AG04450 (cell line): ENCODE data around the gene SCARF1. TPM values are rescaled to one million over a fixed set of nuclear protein-coding genes. Genes with fewer than 3 reads are reported as not detected.
A peak's percentile ranks its signal among the peaks of the same experiment; 100 is the strongest.
"Not testable (repeated sequence)": the region's sequence is repeated elsewhere in the genome, so short reads cannot be mapped to it uniquely, and the experiment has no call there.

Source experiments
- CTCF ChIA-PET: fragments of 300-600, 350-600 bp; formaldehyde crosslinking; extraction: SDS; loops from one replicate; lab custom pipeline; 2022; ENCODE audit warnings: antibody characterized with exemption, inconsistent platforms; lab: Charles Lee
- POLR2A ChIA-PET: fragments of 350-600 bp; formaldehyde crosslinking; extraction: SDS; loops from one replicate; lab custom pipeline; 2021; ENCODE audit warnings: antibody characterized with exemption, inconsistent platforms; lab: Yijun Ruan, JAX
- DNase-seq: peaks from one replicate; pipeline ENCODE4 v3.0.0-alpha.2; 2011; ENCODE audit warnings: low read depth, low spot score
- H3K27ac ChIP-seq: one replicate; pipeline ENCODE4 v1.5.1; 2012; ENCODE audit warnings: low read depth, low read length, control low read depth
- H3K27me3 ChIP-seq: one replicate; pipeline ENCODE4 v1.6.0; 2012; ENCODE audit warnings: low read length; ENCODE audit not compliant: control insufficient read depth, insufficient read depth
- H3K4me3 ChIP-seq: 2 replicates; pipeline ENCODE4 v1.5.1; 2011; ENCODE audit warnings: mild to moderate bottlenecking, low read depth, low read length, control low read depth
- H3K9me3 ChIP-seq: 2 replicates; pipeline ENCODE4 v1.5.1; 2012; ENCODE audit warnings: low read length; ENCODE audit not compliant: control insufficient read depth, insufficient read depth
- CTCF ChIP-seq: IDR thresholded peaks from 2 replicates; pipeline ENCODE4 v1.5.1; 2011; ENCODE audit warnings: low read depth, low read length, control low read depth, inconsistent platforms
- polyA plus RNA-seq: library from polyadenylated mRNA; depleted of rRNA; stranded (reverse); fragments of >200 nt; gene quantifications from 2 replicates; pipeline ENCODE4 v1.2.3, GENCODE V29; 2011

SCARF1 gene
- polyA plus RNA-seq, 1 experiment: 0.20 TPM

GRCh38 chr17:1673041-1673785 is 27.7 kb upstream of the SCARF1 start:
- Histone ChIP-seq H3K27me3 (no peaks in the 10 kb centered on the region), H3K9me3 (no peaks in the 10 kb centered on the region), H3K27ac (peak overlapping the region; percentile 11), H3K4me3 (no peak overlapping the region)
- no peak for DNase-seq
- ChIA-PET POLR2A (no interaction called here), CTCF (no interaction called here)
- TF ChIP-seq CTCF: no peak

- H3K4me3 ChIP-seq, POLR2A ChIA-PET, H3K9me3 ChIP-seq, H3K27me3 ChIP-seq, H3K27ac ChIP-seq, DNase-seq: not testable (repeated sequence)
- CTCF ChIA-PET: interaction anchor here (1.6 to 3.0 kb wide), 3 partner anchors 14 to 90 kb away, joined by 6 to 18 read pairs (median 11); partner anchors contain the start of gene RILP
These were observed 18.4 kb upstream of the SCARF1 start for GRCh38 chr17:1663934-1664333.

GRCh38 chr17:1661045-1661444 is 15.5 kb upstream of the SCARF1 start:
- POLR2A ChIA-PET: interaction anchor here (0.8 to 1.3 kb wide), 2 partner anchors 12 to 53 kb away, joined by 3 read pairs; partner anchors contain the start of gene RILP
- no peak overlapping the region for H3K4me3 ChIP-seq
- H3K9me3 ChIP-seq: no peaks in the 10 kb centered on the region
- TF ChIP-seq CTCF: no peak
- no peak overlapping the region for H3K27ac ChIP-seq
- CTCF ChIA-PET: interaction anchor here (0.7 to 1.3 kb wide), 2 partner anchors 9 to 13 kb away, joined by 4 to 6 read pairs; no protein-coding TSS in a partner anchor
- DNase-seq: no peak
- no peaks in the 10 kb centered on the region for H3K27me3 ChIP-seq

GRCh38 chr17:1658100-1658499 is 12.6 kb upstream of the SCARF1 start:
- POLR2A ChIA-PET: interaction anchor here (1.4 kb wide), 1 partner anchor 59 kb away, joined by 3 read pairs; no protein-coding TSS in a partner anchor

GRCh38 chr17:1653735-1654134 is 8.2 kb upstream of the SCARF1 start:
- no peak overlapping the region for H3K27ac ChIP-seq
- ChIA-PET POLR2A (no interaction called here), CTCF (no interaction called here)
- H3K9me3 ChIP-seq: no peaks in the 10 kb centered on the region
- H3K27me3 ChIP-seq: no peaks in the 10 kb centered on the region
- DNase-seq: no peak
- TF ChIP-seq CTCF: no peak
- no peak overlapping the region for H3K4me3 ChIP-seq

More at GRCh38 chr17:1658100-1658499, 12.6 kb upstream of the SCARF1 start:
- TF ChIP-seq CTCF: no peak
- H3K27me3 ChIP-seq: no peaks in the 10 kb centered on the region
- H3K27ac ChIP-seq: no peak overlapping the region
- CTCF ChIA-PET: interaction anchor here (1.0 to 1.7 kb wide), 2 partner anchors 10 kb away, joined by 4 to 5 read pairs; no protein-coding TSS in a partner anchor
- H3K4me3 ChIP-seq: no peak overlapping the region
- H3K9me3 ChIP-seq: no peaks in the 10 kb centered on the region
- DNase-seq: no peak

GRCh38 chr17:1652794-1653193 is 7.3 kb upstream of the SCARF1 start:
- H3K27ac ChIP-seq, H3K27me3 ChIP-seq, DNase-seq, H3K9me3 ChIP-seq, H3K4me3 ChIP-seq: not testable (repeated sequence)
- ChIA-PET CTCF (interaction anchor here (0.7 kb wide), 1 partner anchor 131 kb away, joined by 4 read pairs; no protein-coding TSS in a partner anchor), POLR2A (interaction anchor here (0.6 to 4.5 kb wide), 2 partner anchors 39 to 62 kb away, joined by 9 to 48 read pairs; no protein-coding TSS in a partner anchor)
